Spleen (tissue), 7 donors: ENCODE results near the gene RELCH.

ENCODE experiments used
- POLR2A ChIP-seq, 3 donors: fragments of 450-650 bp; IDR thresholded peaks; one replicate each; pipeline ENCODE4 v1.5.1; 2017; ENCODE audit warnings: antibody characterized with exemption in 3 of 3, mild to moderate bottlenecking in 1 of 3
- TF ChIP-seq, protein P1 (sequence below), 11 experiments: fragments of 200-600 bp in 7 of 11; fragments of 450-650 bp in 4 of 11; sonication (generic) in 4 of 11; IDR thresholded peaks in 8 of 11; conservative IDR thresholded peaks in 3 of 11; 1 replicate in 7 of 11; 2 replicates in 4 of 11; pipeline versions ENCODE4 v1.4.0 to v1.8.0; 2016 to 2021; ENCODE audit warnings: antibody characterized with exemption in 11 of 11, inconsistent platforms in 4 of 11, mild to moderate bottlenecking in 1 of 11
- donor health status: DM: no; HTN: no; CAD: no; lungs with moderate emphysema.
- donor health status: DM: no; HTN: no; CAD: no.
- donor health status: DM: no; HTN: no; CAD: no.

- no peak for TF ChIP-seq POLR2A (IDR thresholded peaks at IDR 0.05)
- TF ChIP-seq, protein P1, sequence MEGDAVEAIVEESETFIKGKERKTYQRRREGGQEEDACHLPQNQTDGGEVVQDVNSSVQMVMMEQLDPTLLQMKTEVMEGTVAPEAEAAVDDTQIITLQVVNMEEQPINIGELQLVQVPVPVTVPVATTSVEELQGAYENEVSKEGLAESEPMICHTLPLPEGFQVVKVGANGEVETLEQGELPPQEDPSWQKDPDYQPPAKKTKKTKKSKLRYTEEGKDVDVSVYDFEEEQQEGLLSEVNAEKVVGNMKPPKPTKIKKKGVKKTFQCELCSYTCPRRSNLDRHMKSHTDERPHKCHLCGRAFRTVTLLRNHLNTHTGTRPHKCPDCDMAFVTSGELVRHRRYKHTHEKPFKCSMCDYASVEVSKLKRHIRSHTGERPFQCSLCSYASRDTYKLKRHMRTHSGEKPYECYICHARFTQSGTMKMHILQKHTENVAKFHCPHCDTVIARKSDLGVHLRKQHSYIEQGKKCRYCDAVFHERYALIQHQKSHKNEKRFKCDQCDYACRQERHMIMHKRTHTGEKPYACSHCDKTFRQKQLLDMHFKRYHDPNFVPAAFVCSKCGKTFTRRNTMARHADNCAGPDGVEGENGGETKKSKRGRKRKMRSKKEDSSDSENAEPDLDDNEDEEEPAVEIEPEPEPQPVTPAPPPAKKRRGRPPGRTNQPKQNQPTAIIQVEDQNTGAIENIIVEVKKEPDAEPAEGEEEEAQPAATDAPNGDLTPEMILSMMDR (IDR thresholded peaks at IDR 0.05 in 8 of 11, conservative IDR thresholded peaks at IDR 0.05 in 3 of 11), result no peak
Observed at GRCh38 chr18:62329691-62330454, 142.8 kb downstream of the RELCH start.
